Parathyroid adenoma (tissue), 2 donors: ENCODE results near the gene FIBP.
A peak's percentile ranks its signal among the peaks of the same experiment; 100 is the strongest.

ENCODE experiments used
- H2AFZ ChIP-seq: fragments of 300-600 bp; sonication (generic); one replicate; pipeline ENCODE4 v1.7.0; 2017; ENCODE audit warnings: antibody characterized with exemption, mild to moderate bottlenecking
- H3K27ac ChIP-seq: fragments of 300-600 bp; sonication (generic); one replicate; pipeline ENCODE4 v1.7.0; 2017
- H3K27me3 ChIP-seq: fragments of 300-600 bp; sonication (generic); one replicate; pipeline ENCODE4 v1.7.0; 2017; ENCODE audit warnings: low read length; ENCODE audit not compliant: control insufficient read depth, insufficient read depth
- H3K36me3 ChIP-seq: fragments of 300-600 bp; sonication (generic); one replicate; pipeline ENCODE4 v1.7.0; 2017; ENCODE audit warnings: low read length; ENCODE audit not compliant: control insufficient read depth, insufficient read depth
- H3K4me1 ChIP-seq: fragments of 300-600 bp; sonication (generic); one replicate; pipeline ENCODE4 v1.7.0; 2017; ENCODE audit warnings: control low read depth
- H3K4me2 ChIP-seq: fragments of 300-600 bp; sonication (generic); one replicate; pipeline ENCODE4 v1.7.0; 2017; ENCODE audit warnings: low read length
- H3K4me3 ChIP-seq: fragments of 300-600 bp; sonication (generic); one replicate; pipeline ENCODE4 v1.7.0; 2017; ENCODE audit warnings: low read depth, low read length
- H3K79me2 ChIP-seq: fragments of 300-600 bp; sonication (generic); one replicate; pipeline ENCODE4 v1.7.0; 2017; ENCODE audit warnings: control low read depth
- H3K9ac ChIP-seq: fragments of 300-600 bp; sonication (generic); one replicate; pipeline ENCODE4 v1.7.0; 2017; ENCODE audit warnings: mild to moderate bottlenecking
- H3K9me3 ChIP-seq: fragments of 300-600 bp; sonication (generic); one replicate; pipeline ENCODE4 v1.7.0; 2017; ENCODE audit warnings: low read length; ENCODE audit not compliant: control insufficient read depth
- CTCF ChIP-seq: fragments of 300-600 bp; sonication (generic); IDR thresholded peaks from one replicate; pipeline ENCODE4 v1.7.0; 2017; ENCODE audit warnings: antibody characterized with exemption, mild to moderate bottlenecking
- donor health status: primary hyperparathyroidism.

The FIBP gene

DNA sequence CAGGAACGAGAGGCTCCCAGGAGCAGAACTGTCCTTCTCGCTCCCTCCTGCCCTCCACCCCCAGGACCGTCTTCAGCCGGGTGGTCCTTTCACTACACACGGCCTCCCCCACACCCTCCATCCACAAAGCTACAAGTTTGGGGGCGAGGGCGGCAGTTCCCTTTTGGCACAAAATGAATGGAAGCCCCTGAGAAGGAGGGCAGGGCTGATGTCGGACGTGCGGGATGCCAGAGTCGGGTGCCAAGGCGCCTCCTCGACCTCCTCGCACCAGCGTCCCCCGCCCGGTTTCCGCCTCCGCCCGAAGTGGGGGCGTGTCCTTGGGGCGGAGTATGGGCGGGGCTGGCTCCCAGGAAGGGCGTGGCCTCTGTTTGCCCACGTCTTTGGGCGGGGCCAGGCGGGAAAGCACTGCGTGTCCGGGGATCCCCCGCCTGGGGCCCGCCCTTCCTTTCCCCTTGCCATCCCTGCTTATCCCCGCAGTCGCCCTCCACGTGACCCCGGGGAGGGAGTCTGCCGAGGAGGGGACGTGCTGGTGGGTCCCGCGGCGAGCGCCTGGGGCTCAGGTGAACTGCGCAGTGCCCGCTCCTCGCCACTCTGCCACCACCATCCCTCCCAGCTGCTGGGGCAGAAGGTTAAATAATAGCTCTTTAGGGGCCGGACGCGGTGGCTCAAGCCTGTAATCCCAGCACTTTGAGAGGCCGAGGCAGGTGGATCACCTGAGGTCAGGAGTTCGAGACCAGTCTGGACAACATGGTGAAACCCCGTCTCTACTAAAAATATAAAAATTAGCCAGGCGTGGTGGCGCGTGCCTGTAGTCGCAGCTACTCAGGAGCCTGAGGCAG is 14.7 kb downstream of the FIBP start:
- peak overlapping the region; percentile 60 for H3K4me3 ChIP-seq
- no peaks in the 10 kb centered on the region for H3K9me3 ChIP-seq
- no peaks in the 10 kb centered on the region for H3K79me2 ChIP-seq
- TF ChIP-seq CTCF = no peak
- H3K4me2 ChIP-seq = peak overlapping the region; percentile 86
- H3K9ac ChIP-seq = no peak overlapping the region
- H3K27me3 ChIP-seq = no peaks in the 10 kb centered on the region
- H3K36me3 ChIP-seq = no peaks in the 10 kb centered on the region
- H2AFZ ChIP-seq = peak overlapping the region; percentile 92
- H3K27ac ChIP-seq = peak overlapping the region; percentile 76
- H3K4me1 ChIP-seq = no peaks in the 10 kb centered on the region

DNA sequence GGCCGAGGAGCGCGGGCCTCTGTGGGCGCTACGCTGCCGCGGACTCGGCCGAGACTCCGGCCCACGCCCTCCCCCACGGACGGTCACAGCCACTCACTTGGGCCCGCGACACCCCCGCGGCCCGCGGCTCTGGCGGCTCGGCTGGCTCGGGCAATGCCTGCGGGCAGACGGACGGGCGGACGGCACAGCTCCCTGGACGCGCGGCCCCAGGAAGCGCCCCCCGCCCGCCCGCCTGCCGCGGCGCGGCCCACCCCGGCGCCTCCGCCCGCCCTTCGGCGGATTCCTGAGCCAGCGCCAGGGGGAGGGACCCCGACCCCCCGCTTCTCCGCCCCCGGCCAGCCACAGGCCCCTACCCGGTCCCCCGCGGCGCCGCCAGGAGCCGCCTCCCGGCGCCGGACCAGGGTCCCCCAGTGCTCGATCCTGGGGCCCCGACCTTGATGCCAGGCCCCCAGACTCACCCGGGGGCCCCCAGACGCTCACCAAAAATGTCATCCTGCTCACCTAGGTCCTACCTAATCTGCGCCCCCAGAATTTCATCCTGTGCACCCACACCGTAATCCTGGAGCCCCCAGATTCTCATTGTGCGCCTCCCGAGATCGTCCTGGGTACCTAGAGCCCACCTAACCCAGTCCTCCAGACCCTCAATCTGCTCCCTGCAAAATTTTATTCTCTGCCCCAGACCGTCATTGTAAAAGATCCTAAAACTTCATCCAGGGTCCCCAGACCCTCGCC is 15.5 kb downstream of the FIBP start, which contains the start of gene EFEMP2:
EFEMP2 (minus strand) TSS at position 215 of the 732 bp plus-strand sequence. CDS start 446 bp downstream, outside the sequence.
- peak within 1 kb of the TSS; percentile 76 for H3K27ac ChIP-seq
- peak within 1 kb of the TSS; percentile 60 for H3K4me3 ChIP-seq
- no peaks in the 10 kb centered on the region for H3K27me3 ChIP-seq
- H3K4me1 ChIP-seq = no peaks in the 10 kb centered on the region
- H3K9ac ChIP-seq = no peak within 1 kb of the TSS
- H3K9me3 ChIP-seq = no peaks in the 10 kb centered on the region
- no peaks in the 10 kb centered on the region for H3K79me2 ChIP-seq
- H3K4me2 ChIP-seq = peak within 1 kb of the TSS; percentile 86
- no peaks in the 10 kb centered on the region for H3K36me3 ChIP-seq
- peak within 1 kb of the TSS; percentile 92 for H2AFZ ChIP-seq
- no peak for TF ChIP-seq CTCF

GRCh38 chr11:65871811-65872548 is 16.3 kb downstream of the FIBP start:
- Histone ChIP-seq H3K4me2 (peak overlapping the region; percentile 59), H2AFZ (peak overlapping the region; percentile 84), H3K79me2 (no peaks in the 10 kb centered on the region), H3K27me3 (no peaks in the 10 kb centered on the region), H3K9me3 (no peaks in the 10 kb centered on the region), H3K36me3 (no peaks in the 10 kb centered on the region), H3K4me3 (peak overlapping the region; percentile 40), H3K9ac (no peak overlapping the region), H3K27ac (peak overlapping the region; percentile 67), H3K4me1 (no peaks in the 10 kb centered on the region)
- TF ChIP-seq CTCF = no peak

DNA sequence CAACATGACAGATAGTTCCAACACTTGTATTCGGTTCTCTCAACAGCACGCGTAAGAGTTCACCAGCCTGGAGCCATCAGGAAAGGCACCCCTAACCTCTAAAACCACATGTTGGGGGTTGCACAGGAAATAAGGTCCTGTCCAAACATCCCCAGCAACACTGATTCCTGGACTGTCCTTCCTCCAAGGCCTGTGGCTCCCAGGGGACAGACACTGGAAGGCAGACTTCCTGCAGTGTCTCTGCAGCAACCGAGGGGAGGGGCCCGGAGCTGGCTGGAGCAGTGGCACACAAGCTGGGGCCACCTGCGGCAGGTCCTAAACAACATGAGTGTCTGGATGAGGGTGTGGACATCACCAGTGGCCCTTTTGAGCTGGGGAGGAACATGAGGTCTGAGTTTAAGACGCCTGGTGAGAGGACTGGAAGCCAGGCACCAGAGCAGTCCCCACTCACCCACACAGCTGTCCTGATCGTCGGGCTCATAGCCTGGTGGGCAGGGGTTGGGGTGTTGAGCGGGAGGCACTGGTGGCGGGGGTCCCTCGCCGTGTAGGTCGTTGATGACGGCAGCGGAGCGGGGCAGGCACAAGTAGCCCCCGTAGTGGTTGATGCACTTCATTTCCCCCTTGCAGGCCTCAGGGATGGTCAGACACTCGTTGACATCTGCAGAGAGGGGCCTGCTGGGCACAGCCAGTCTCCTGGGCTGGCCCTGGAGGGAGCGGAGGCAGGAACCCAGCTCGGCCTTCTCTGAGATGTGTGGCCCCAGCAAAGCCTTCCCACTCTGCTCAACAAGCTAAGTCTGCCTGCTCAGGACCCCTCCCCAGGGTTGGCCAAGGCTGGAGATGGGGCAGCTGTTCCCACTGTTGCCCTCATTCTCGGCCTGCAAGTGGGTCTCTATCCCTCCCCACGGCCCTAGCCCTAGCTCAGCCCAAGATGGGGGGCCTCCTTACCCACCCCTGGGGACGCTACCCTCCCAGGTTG is 17.3 kb downstream of the FIBP start:
- Histone ChIP-seq H3K27ac (peak overlapping the region; percentile 67), H2AFZ (no peak overlapping the region), H3K9me3 (no peaks in the 10 kb centered on the region), H3K9ac (no peak overlapping the region), H3K27me3 (no peaks in the 10 kb centered on the region), H3K4me3 (no peak overlapping the region), H3K4me1 (no peaks in the 10 kb centered on the region), H3K36me3 (no peaks in the 10 kb centered on the region), H3K79me2 (no peaks in the 10 kb centered on the region), H3K4me2 (no peak overlapping the region)
- TF ChIP-seq CTCF = no peak
